Measurements from ENCODE around the gene EMC9.
"Not testable (repeated sequence)": the region's sequence is repeated elsewhere in the genome, so short reads cannot be mapped to it uniquely, and the experiment has no call there.

EMC9 gene

GRCh38 chr14:24106672-24107271, 34.6 kb downstream of the EMC9 start:
- no peak for DNase-seq

- not testable (repeated sequence) for DNase-seq
Observed at GRCh38 chr14:24105609-24106239, 35.7 kb downstream of the EMC9 start.

GRCh38 chr14:24103451-24103850, 37.9 kb downstream of the EMC9 start:
- no peak for DNase-seq

GRCh38 chr14:24102357-24103048, 38.9 kb downstream of the EMC9 start:
- no peak for DNase-seq

GRCh38 chr14:24100982-24101494, 40.4 kb downstream of the EMC9 start:
- DNase-seq: no peak

GRCh38 chr14:24100197-24100981, 41.0 kb downstream of the EMC9 start:
- DNase-seq: no peak

- DNase-seq: no peak
Observed at GRCh38 chr14:24098927-24099813, 42.2 kb downstream of the EMC9 start.

GRCh38 chr14:24098229-24098926, 43.0 kb downstream of the EMC9 start:
- no peak for DNase-seq

- DNase-seq: no peak
Observed at GRCh38 chr14:24096545-24097181, 44.7 kb downstream of the EMC9 start.

GRCh38 chr14:24095271-24096068, 45.9 kb downstream of the EMC9 start:
- DNase-seq: no peak

GRCh38 chr14:24094841-24095270, 46.5 kb downstream of the EMC9 start:
- DNase-seq: no peak

- DNase-seq: peak; percentile 62
Observed at GRCh38 chr14:24093901-24094840, 47.2 kb downstream of the EMC9 start, which contains the start of gene PCK2. TSS of gene PCK2 (plus strand) at chr14:24094311. CDS start at chr14:24094406, 95 bp downstream.

- no peak for DNase-seq
Observed at GRCh38 chr14:24093207-24093900, 48.0 kb downstream of the EMC9 start.

- DNase-seq: no peak
Observed at GRCh38 chr14:24092505-24093206, 48.7 kb downstream of the EMC9 start.

GRCh38 chr14:24092110-24092504, 49.3 kb downstream of the EMC9 start:
- DNase-seq: no peak

GRCh38 chr14:24089890-24090289, 51.5 kb downstream of the EMC9 start:
- DNase-seq: no peak

All from T-helper 9 cell (primary cell).